D721Med (cell line): ENCODE results near the gene LAMC1.

ENCODE experiments used
- DNase-seq: peaks from one replicate; pipeline ENCODE4 v3.0.0; 2011; ENCODE audit warnings: low spot score; ENCODE audit not compliant: insufficient read length
- FAIRE-seq: peaks from 2 replicates; lab custom pipeline; 2011; peaks lifted over from hg19 to GRCh38; lab: Jason Lieb, UNC
- TF ChIP-seq, protein P1 (sequence below): IDR thresholded peaks from 2 replicates; pipeline ENCODE4 v1.5.1; 2012; ENCODE audit warnings: mild to moderate bottlenecking, control low read depth; ENCODE audit not compliant: insufficient read depth; ENCODE audit errors: missing control alignments

Gene LAMC1

DNA sequence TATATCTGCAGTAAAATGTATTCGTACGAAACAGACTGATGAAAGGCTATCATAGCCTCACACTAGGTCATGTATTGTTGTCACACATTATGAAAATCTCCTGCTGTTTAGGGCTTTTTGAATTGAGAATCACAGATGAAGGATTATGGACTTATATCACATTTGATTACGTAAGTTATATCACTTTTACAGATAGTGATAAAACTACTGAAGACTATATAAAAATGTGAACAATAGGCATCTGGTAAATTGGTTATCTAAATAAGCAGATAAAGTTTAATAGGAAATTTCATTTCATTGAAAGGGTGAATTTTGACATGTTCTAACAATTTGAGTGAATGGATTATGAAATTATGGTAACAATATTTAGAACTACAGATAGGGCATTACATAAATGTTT lies 20.0 kb downstream of the LAMC1 start:
- FAIRE-seq = peak; percentile 48
- no peak for DNase-seq
- TF ChIP-seq, protein P1, sequence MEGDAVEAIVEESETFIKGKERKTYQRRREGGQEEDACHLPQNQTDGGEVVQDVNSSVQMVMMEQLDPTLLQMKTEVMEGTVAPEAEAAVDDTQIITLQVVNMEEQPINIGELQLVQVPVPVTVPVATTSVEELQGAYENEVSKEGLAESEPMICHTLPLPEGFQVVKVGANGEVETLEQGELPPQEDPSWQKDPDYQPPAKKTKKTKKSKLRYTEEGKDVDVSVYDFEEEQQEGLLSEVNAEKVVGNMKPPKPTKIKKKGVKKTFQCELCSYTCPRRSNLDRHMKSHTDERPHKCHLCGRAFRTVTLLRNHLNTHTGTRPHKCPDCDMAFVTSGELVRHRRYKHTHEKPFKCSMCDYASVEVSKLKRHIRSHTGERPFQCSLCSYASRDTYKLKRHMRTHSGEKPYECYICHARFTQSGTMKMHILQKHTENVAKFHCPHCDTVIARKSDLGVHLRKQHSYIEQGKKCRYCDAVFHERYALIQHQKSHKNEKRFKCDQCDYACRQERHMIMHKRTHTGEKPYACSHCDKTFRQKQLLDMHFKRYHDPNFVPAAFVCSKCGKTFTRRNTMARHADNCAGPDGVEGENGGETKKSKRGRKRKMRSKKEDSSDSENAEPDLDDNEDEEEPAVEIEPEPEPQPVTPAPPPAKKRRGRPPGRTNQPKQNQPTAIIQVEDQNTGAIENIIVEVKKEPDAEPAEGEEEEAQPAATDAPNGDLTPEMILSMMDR = no peak

DNA sequence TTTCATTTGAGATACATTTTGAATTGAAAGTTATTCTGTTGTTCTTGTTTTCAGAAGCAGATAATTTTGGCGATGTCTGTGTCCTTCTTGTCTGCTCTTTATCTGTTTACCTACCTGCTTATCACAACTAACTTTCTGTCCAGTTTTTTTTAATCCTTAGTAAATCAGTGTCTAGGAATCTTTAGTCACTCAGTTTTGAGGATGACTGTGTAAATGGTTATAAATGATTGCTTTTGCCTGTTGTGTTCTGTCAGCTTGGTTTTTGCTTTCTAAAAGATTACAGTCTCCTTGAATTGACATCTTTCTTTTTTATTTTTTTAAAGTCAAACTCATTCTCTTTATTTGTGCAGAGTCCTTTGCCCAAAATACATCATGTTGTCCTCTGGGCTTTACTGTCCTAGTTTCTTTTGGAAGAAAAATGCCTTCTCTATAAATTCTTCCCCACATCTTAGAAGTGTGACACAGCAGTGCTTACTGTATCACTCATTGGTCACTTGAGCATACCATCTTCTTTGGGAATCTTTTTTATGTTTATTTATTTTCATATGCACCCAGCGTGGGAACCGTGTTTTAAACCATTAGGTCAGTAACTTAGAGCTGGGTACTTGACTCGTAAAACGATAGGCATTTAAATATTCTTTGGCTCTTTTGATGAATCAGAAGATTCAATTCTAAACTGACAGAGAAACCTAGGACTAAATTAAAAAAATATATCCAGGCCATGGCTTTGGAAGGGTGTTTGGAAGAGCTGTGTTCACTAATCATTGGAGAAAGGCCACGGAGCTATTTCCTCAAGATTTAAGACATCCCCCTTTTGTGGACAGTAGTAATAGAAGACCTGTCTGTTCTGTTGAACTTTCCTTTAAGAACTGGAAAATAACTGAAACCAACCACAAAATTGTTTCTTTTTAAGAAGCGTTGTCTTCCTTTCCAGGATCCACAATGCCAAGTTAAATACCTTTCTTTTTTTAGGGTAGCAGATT lies 20.9 kb downstream of the LAMC1 start:
- TF ChIP-seq, protein P1 = no peak
- no peak for DNase-seq
- FAIRE-seq = no peak

DNA sequence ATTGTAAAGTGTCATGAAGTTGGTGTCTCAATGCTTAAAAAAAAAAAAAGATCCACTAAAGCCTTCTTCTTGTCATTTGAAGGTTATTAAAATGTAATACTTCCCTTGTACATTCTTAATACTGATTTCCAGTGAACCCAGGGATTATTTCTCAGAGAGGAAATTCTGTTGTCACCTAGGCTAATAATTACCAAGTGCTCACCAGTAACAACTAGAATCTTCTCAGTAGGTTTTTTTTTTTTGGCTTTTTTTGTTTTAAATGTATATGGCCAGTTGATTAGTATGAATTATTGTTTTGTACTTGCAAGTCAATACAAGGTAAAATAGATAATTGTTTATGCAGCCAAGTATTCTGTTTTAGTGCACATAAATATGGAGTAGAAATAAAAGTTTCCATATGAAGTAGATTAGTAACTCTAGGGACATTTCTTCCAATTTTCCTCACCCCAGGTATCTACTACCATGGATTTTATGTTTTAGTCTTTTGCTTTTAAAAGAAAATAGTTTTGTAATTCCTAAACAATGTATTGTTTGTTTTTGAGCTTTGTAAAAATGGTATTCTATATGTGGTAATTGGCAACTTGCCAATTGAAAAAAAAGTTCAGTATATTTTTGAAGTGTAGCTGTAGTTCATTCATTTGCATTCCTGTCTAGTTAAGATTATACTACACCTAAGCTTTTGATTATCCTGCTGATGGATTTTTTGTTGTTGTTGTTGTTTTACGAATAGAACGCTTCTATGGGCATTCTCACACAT lies 21.9 kb downstream of the LAMC1 start:
- DNase-seq (no peak), FAIRE-seq (peak; percentile 55)
- TF ChIP-seq, protein P1 = no peak

DNA sequence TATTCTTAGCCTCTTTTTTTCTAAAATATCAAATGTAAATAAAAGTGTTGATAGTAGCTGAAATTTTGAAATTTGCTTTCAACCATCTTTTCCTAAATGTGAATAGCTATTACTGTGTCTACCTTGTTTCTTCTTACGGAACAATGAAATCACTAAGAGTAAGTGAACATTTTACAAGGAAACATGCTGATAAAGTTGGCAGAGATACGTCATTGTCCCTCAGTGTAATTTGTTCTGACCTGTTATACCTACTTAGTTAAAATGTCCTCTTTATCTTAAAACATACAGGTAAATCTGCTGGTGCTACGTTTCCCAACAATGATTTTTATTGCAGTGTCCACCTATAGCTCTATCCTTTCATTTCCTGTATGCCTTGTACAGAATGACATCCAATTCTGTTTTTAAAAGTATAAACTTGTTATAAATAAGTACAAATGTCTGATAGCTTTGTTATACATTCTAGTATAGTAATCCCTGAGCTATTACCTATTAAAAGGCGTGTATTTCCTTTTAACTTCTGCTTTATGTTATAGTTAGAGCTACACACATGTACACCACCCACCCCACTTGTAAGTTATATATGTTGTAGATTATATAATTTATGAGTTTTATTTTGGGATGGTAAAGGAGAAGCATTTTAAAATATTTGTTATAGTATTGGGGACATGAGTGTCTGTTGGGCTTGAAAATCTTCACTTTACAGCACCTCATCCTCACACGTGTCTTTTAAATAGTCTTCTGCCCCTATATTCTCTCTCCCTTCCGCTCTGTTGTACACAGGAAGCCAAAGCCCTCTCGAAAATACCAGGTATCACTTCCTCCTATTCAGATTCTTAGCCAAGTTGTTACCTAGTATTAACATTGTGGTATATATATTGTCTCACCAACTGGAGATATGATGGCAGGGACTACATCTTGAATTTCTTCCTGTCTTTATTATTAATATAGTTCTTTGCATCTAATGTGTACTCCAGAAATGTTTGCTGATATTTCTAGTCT lies 25.2 kb downstream of the LAMC1 start:
- FAIRE-seq = no peak
- no peak for DNase-seq
- TF ChIP-seq, protein P1 = no peak

DNA sequence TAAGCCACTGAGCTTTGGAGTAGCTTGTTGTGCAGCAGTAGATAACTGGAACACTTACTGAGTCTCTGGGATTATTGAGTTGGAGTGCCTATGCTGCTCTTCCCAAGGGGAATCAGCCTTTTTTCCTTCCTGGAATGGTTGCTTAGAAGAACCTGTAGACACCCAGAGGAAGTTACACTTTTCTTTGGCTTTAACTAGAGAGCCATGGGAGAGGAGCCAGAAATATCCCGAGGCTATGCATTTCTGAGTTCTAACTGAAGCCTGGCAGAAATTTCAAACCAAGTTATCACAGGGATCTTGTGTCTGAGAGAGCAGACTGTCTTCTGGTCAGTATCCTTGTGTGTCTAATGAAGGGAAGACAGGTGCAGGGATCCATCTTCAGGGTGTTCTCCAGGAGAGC lies 28.3 kb downstream of the LAMC1 start:
- DNase-seq = no peak
- TF ChIP-seq, protein P1 = no peak
- no peak for FAIRE-seq

DNA sequence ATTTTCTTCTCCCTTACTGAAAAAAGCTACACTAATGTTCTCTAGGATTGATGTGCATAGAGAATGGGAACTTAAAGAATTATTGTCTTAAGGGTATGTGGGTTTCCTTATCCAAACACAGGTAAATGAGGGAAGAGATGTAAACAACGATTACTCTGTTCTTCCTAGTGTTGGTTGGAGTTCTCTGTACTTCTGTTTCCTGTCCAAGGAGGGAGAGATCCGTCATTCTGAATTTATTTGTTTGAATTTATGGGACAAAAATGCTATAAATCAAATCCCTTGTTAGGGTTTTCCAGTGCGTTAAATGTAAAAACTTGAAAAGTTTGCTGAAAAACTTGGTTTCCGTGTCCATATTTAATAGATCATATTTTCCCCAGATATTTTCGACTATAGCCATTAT lies 29.6 kb downstream of the LAMC1 start:
- FAIRE-seq (no peak), DNase-seq (no peak)
- TF ChIP-seq, protein P1 = no peak
